HG03103 (cell line): ENCODE data around the gene WNT16.

Experiments
- ATAC-seq: cut with Tn5 transposase; IDR thresholded peaks from one replicate; pipeline ENCODE4 v1.9.1; 2021; ENCODE audit warnings: low read depth; ENCODE audit not compliant: unreplicated experiment

Gene WNT16

GRCh38 chr7:121342631-121343030, 13.8 kb downstream of the WNT16 start:
- ATAC-seq, result no peak

GRCh38 chr7:121343302-121343701, 14.5 kb downstream of the WNT16 start:
- ATAC-seq, result no peak

GRCh38 chr7:121344093-121344492, 15.3 kb downstream of the WNT16 start:
- ATAC-seq, result no peak

- no peak for ATAC-seq
Measured at GRCh38 chr7:121344497-121344896, 15.7 kb downstream of the WNT16 start.

GRCh38 chr7:121351682-121352081, 22.9 kb downstream of the WNT16 start:
- no peak for ATAC-seq

- no peak for ATAC-seq
Measured at GRCh38 chr7:121352323-121352722, 23.5 kb downstream of the WNT16 start.

- no peak for ATAC-seq
Measured at GRCh38 chr7:121355574-121355973, 26.8 kb downstream of the WNT16 start.

GRCh38 chr7:121360564-121360963, 31.8 kb downstream of the WNT16 start:
- no peak for ATAC-seq

GRCh38 chr7:121366852-121367431, 38.1 kb downstream of the WNT16 start:
- ATAC-seq, result no peak

- peak; percentile 52 for ATAC-seq
Measured at GRCh38 chr7:121369462-121369861, 40.7 kb downstream of the WNT16 start.

GRCh38 chr7:121371367-121371766, 42.6 kb downstream of the WNT16 start:
- ATAC-seq, result no peak

GRCh38 chr7:121371883-121372282, 43.1 kb downstream of the WNT16 start:
- ATAC-seq, result no peak

GRCh38 chr7:121372376-121373010, 43.7 kb downstream of the WNT16 start:
- peak; percentile 80 for ATAC-seq

GRCh38 chr7:121373177-121373576, 44.4 kb downstream of the WNT16 start:
- ATAC-seq, result no peak

- ATAC-seq, result no peak
Measured at GRCh38 chr7:121376979-121377378, 48.2 kb downstream of the WNT16 start.

- no peak for ATAC-seq
Measured at GRCh38 chr7:121379930-121380329, 51.1 kb downstream of the WNT16 start.

GRCh38 chr7:121382473-121382872, 53.7 kb downstream of the WNT16 start:
- no peak for ATAC-seq

- no peak for ATAC-seq
Measured at GRCh38 chr7:121383235-121383910, 54.6 kb downstream of the WNT16 start.

GRCh38 chr7:121384265-121384664, 55.5 kb downstream of the WNT16 start:
- ATAC-seq, result no peak

GRCh38 chr7:121385056-121385799, 56.4 kb downstream of the WNT16 start:
- no peak for ATAC-seq

GRCh38 chr7:121385800-121386179, 57.0 kb downstream of the WNT16 start:
- ATAC-seq, result peak; percentile 90
